VCaP (cell line): ENCODE measurements around the gene VIPR1.

Experiments
- H3K27ac ChIP-seq: fragments of 450-650 bp; 2 replicates; pipeline ENCODE4 v1.5.1; 2017
- CTCF ChIP-seq: fragments of 450-650 bp; conservative IDR thresholded peaks from 2 replicates; pipeline ENCODE4 v1.5.1; 2017; ENCODE audit warnings: mild to moderate bottlenecking, moderate library complexity

VIPR1 gene

GRCh38 chr3:42511736-42512135, 9.3 kb downstream of the VIPR1 start:
- TF ChIP-seq CTCF = no peak
- H3K27ac ChIP-seq = no peak overlapping the region

- no peak overlapping the region for H3K27ac ChIP-seq
- no peak for TF ChIP-seq CTCF
Observed at GRCh38 chr3:42513121-42513520, 10.7 kb downstream of the VIPR1 start.

- no peak overlapping the region for H3K27ac ChIP-seq
- TF ChIP-seq CTCF = no peak
Observed at GRCh38 chr3:42513521-42513920, 11.1 kb downstream of the VIPR1 start.

- TF ChIP-seq CTCF = no peak
- H3K27ac ChIP-seq = no peak overlapping the region
Observed at GRCh38 chr3:42514876-42515275, 12.4 kb downstream of the VIPR1 start.

GRCh38 chr3:42515391-42515916, 13.0 kb downstream of the VIPR1 start:
- no peak for TF ChIP-seq CTCF
- H3K27ac ChIP-seq = no peak overlapping the region

- no peak for TF ChIP-seq CTCF
Observed at GRCh38 chr3:42515976-42516375, 13.5 kb downstream of the VIPR1 start.

GRCh38 chr3:42516443-42516842, 14.0 kb downstream of the VIPR1 start:
- H3K27ac ChIP-seq = no peak overlapping the region
- TF ChIP-seq CTCF = no peak

More at GRCh38 chr3:42515976-42516375, 13.5 kb downstream of the VIPR1 start:
- H3K27ac ChIP-seq = no peak overlapping the region
